Measurements from ENCODE around the gene ZAR1L.

GRCh38 chr13:32340914-32341313, 25.8 kb upstream of the ZAR1L start:
- TF ChIP-seq SP1 (IDR thresholded peaks at IDR 0.05), result no peak
- TF ChIP-seq TARDBP (IDR thresholded peaks at IDR 0.05), result no peak

All from HEK293T (cell line).